HFFc6 (cell line): ENCODE results near the gene PLXND1. TPM values are rescaled to one million over a fixed set of nuclear protein-coding genes. Genes with fewer than 3 reads are reported as not detected.

ENCODE experiments used
- DNase-seq: peaks from one replicate; pipeline ENCODE4 v3.0.0-alpha.2; 2018
- H3K27ac Mint-ChIP-seq: 2 replicates; pipeline ENCODE4 v1.8.0; 2020; ENCODE audit warnings: mild to moderate bottlenecking, mixed read lengths
- H3K27me3 Mint-ChIP-seq: 2 replicates; pipeline ENCODE4 v1.8.0; 2021; ENCODE audit warnings: mild to moderate bottlenecking, moderate library complexity, mixed read lengths; ENCODE audit not compliant: insufficient read depth
- H3K36me3 Mint-ChIP-seq: 2 replicates; pipeline ENCODE4 v1.8.0; 2021; ENCODE audit warnings: low read depth, mixed read lengths
- H3K4me1 Mint-ChIP-seq: 2 replicates; pipeline ENCODE4 v1.8.0; 2020; ENCODE audit warnings: low read depth, mixed read lengths
- H3K4me3 Mint-ChIP-seq: 2 replicates; pipeline ENCODE4 v1.8.0; 2020; ENCODE audit warnings: mild to moderate bottlenecking, moderate library complexity, mixed read lengths
- H3K9me3 Mint-ChIP-seq: 2 replicates; pipeline ENCODE4 v1.8.0; 2020; ENCODE audit warnings: mild to moderate bottlenecking, mixed read lengths
- CTCF ChIP-seq: fragments of 200-600 bp; sonication (generic); IDR thresholded peaks from 2 replicates; pipeline ENCODE4 v1.5.0; 2021; ENCODE audit warnings: antibody characterized with exemption, mild to moderate bottlenecking
- total RNA-seq, 6 experiments: library from RNA; stranded (reverse); fragmentation: NEBNext Ultra II Directional; extraction: Animal tissue kit (Norgen Biotek cat#: 25700); gene quantifications; 2 replicates in 1 of 6; 3 replicates in 5 of 6; pipeline ENCODE4 v1.2.3, GENCODE V29; 2021

Gene PLXND1
- total RNA-seq, 6 experiments from 2014 or later = 86.7 to 118 (median 108) TPM

GRCh38 chr3:129600348-129600747, 6.1 kb downstream of the PLXND1 start:
- no peaks in the 10 kb centered on the region for H3K9me3 Mint-ChIP-seq
- no peak for TF ChIP-seq CTCF
- H3K27me3 Mint-ChIP-seq = no peaks in the 10 kb centered on the region; the same call in 1 of the 2 replicates
- peaks cover 4% of the 10 kb centered on the region; the same call in 1 of the 2 replicates for H3K36me3 Mint-ChIP-seq
- H3K27ac Mint-ChIP-seq = peak overlapping the region; percentile 97
- no peak overlapping the region for H3K4me3 Mint-ChIP-seq
- DNase-seq = no peak
- H3K4me1 Mint-ChIP-seq = peaks cover 91% of the 10 kb centered on the region

- Mint-ChIP-seq H3K4me3 (peak overlapping the region; percentile 64), H3K9me3 (no peaks in the 10 kb centered on the region), H3K36me3 (peaks cover 4% of the 10 kb centered on the region; the same call in 1 of the 2 replicates), H3K27ac (peak overlapping the region; percentile 97), H3K4me1 (peaks cover 91% of the 10 kb centered on the region), H3K27me3 (no peaks in the 10 kb centered on the region; the same call in 1 of the 2 replicates)
- TF ChIP-seq CTCF = no peak
- peak; percentile 68 for DNase-seq
Observed at GRCh38 chr3:129599607-129600006, 6.9 kb downstream of the PLXND1 start.

GRCh38 chr3:129599073-129599472, 7.4 kb downstream of the PLXND1 start:
- Mint-ChIP-seq H3K4me3 (peak overlapping the region; percentile 64; the same call in 1 of the 2 replicates), H3K36me3 (peaks cover 4% of the 10 kb centered on the region; the same call in 1 of the 2 replicates), H3K4me1 (peaks cover 86% of the 10 kb centered on the region), H3K9me3 (no peaks in the 10 kb centered on the region), H3K27me3 (no peaks in the 10 kb centered on the region; the same call in 1 of the 2 replicates), H3K27ac (peak overlapping the region; percentile 97)
- no peak for TF ChIP-seq CTCF
- no peak for DNase-seq

GRCh38 chr3:129598484-129598883, 8.0 kb downstream of the PLXND1 start:
- no peaks in the 10 kb centered on the region for H3K9me3 Mint-ChIP-seq
- H3K4me3 Mint-ChIP-seq = no peak overlapping the region
- peaks cover 86% of the 10 kb centered on the region for H3K4me1 Mint-ChIP-seq
- TF ChIP-seq CTCF = no peak
- peak overlapping the region; percentile 97 for H3K27ac Mint-ChIP-seq
- no peaks in the 10 kb centered on the region; the same call in 1 of the 2 replicates for H3K27me3 Mint-ChIP-seq
- peaks cover 4% of the 10 kb centered on the region; the same call in 1 of the 2 replicates for H3K36me3 Mint-ChIP-seq
- DNase-seq = no peak

- Mint-ChIP-seq H3K27me3 (no peaks in the 10 kb centered on the region; the same call in 1 of the 2 replicates), H3K27ac (peak overlapping the region; percentile 97), H3K36me3 (peaks cover 4% of the 10 kb centered on the region; the same call in 1 of the 2 replicates), H3K4me3 (peak overlapping the region; percentile 38), H3K4me1 (peaks cover 86% of the 10 kb centered on the region), H3K9me3 (no peaks in the 10 kb centered on the region)
- TF ChIP-seq CTCF = no peak
- peak; percentile 25 for DNase-seq
Observed at GRCh38 chr3:129598000-129598381, 8.5 kb downstream of the PLXND1 start.
